Urinary bladder (tissue), 4 donors: ENCODE data around the gene RAB4B. TPM values are rescaled to one million over a fixed set of nuclear protein-coding genes. Genes with fewer than 3 reads are reported as not detected.

Source experiments
- DNase-seq: peaks from one replicate; pipeline ENCODE4 v3.0.0-alpha.2; 2015; ENCODE audit errors: extremely low spot score
- H3K27ac ChIP-seq: one replicate; pipeline ENCODE4 v1.5.1; 2013; ENCODE audit warnings: low read depth, mild to moderate bottlenecking, moderate library complexity
- H3K36me3 ChIP-seq: one replicate; pipeline ENCODE4 v1.6.1; 2013; ENCODE audit warnings: mild to moderate bottlenecking, moderate library complexity; ENCODE audit not compliant: insufficient read depth
- H3K4me1 ChIP-seq: one replicate; pipeline ENCODE4 v1.6.1; 2013; ENCODE audit warnings: mild to moderate bottlenecking, moderate library complexity; ENCODE audit not compliant: insufficient read depth
- H3K4me3 ChIP-seq: one replicate; pipeline ENCODE4 v1.5.1; 2013; ENCODE audit warnings: low read depth, low read length
- WGBS: extraction: QIAGEN DNeasy Blood & Tissue Kit; methylation state at CpG from one replicate; pipeline ENCODE4 v1.1.7; 2013; 5-methylcytosine and 5-hydroxymethylcytosine counted together
- polyA plus RNA-seq: library from polyadenylated mRNA; stranded (reverse); fragments of 200-250 nt; gene quantifications from one replicate; pipeline ENCODE4 v1.2.3, GENCODE V29; 2013
- total RNA-seq: library from RNA; depleted of rRNA; stranded (reverse); fragments of >200 nt; gene quantifications from one replicate; pipeline ENCODE4 v1.2.3, GENCODE V29; 2014
- donor health status: healthy with polysubstance abuse.
- donor health status: healthy.

RAB4B gene
- total and polyA plus RNA-seq, 2 donors = 2.7 to 46.2 TPM

- Histone ChIP-seq H3K4me1 (no peaks in the 10 kb centered on the region), H3K36me3 (peaks cover 5% of the 10 kb centered on the region), H3K27ac (peak overlapping the region; percentile 94), H3K4me3 (peak overlapping the region; percentile 90)
- WGBS = 1% methylated on average over 40 of the region's 40 CpGs
- DNase-seq = no peak
Measured at GRCh38 chr19:40799558-40800338, 21.7 kb downstream of the RAB4B start.

DNA sequence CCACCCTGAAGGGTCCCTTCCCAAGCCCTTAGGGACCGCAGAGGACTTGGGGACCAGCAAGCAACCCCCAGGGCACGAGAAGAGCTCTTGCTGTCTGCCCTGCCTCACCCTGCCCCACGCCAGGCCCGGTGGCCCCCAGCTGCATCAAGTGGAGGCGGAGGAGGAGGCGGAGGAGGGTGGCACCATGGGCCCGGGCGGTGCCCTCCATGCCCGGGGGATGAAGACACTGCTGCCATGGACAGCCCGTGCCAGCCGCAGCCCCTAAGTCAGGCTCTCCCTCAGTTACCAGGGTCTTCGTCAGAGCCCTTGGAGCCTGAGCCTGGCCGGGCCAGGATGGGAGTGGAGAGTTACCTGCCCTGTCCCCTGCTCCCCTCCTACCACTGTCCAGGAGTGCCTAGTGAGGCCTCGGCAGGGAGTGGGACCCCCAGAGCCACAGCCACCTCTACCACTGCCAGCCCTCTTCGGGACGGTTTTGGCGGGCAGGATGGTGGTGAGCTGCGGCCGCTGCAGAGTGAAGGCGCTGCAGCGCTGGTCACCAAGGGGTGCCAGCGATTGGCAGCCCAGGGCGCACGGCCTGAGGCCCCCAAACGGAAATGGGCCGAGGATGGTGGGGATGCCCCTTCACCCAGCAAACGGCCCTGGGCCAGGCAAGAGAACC is 22.4 kb downstream of the RAB4B start:
- no peak for DNase-seq
- 65% methylated on average over 27 of the region's 27 CpGs for WGBS
- Histone ChIP-seq H3K4me3 (peak overlapping the region; percentile 90), H3K27ac (peak overlapping the region; percentile 54), H3K36me3 (peaks cover 5% of the 10 kb centered on the region), H3K4me1 (no peaks in the 10 kb centered on the region)

DNA sequence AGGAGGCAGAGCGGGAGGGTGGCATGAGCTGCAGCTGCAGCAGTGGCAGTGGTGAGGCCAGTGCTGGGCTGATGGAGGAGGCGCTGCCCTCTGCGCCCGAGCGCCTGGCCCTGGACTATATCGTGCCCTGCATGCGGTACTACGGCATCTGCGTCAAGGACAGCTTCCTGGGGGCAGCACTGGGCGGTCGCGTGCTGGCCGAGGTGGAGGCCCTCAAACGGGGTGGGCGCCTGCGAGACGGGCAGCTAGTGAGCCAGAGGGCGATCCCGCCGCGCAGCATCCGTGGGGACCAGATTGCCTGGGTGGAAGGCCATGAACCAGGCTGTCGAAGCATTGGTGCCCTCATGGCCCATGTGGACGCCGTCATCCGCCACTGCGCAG is 22.9 kb downstream of the RAB4B start:
- no peak for DNase-seq
- Histone ChIP-seq H3K36me3 (peaks cover 5% of the 10 kb centered on the region), H3K27ac (no peak overlapping the region), H3K4me3 (no peak overlapping the region), H3K4me1 (no peaks in the 10 kb centered on the region)
- WGBS = 83% methylated on average over 27 of the region's 27 CpGs

GRCh38 chr19:40801426-40802299 is 23.6 kb downstream of the RAB4B start:
- no peak for DNase-seq
- peak overlapping the region; percentile 27 for H3K27ac ChIP-seq

GRCh38 chr19:40802300-40803169 is 24.5 kb downstream of the RAB4B start:
- peak overlapping the region; percentile 40 for H3K27ac ChIP-seq
- H3K36me3 ChIP-seq = peaks cover 5% of the 10 kb centered on the region
- no peak for DNase-seq
- no peak overlapping the region for H3K4me3 ChIP-seq
- H3K4me1 ChIP-seq = no peaks in the 10 kb centered on the region
- WGBS = 13% methylated on average over 11 of the region's 11 CpGs

More at GRCh38 chr19:40801426-40802299, 23.6 kb downstream of the RAB4B start:
- Histone ChIP-seq H3K4me3 (no peak overlapping the region), H3K36me3 (peaks cover 5% of the 10 kb centered on the region), H3K4me1 (no peaks in the 10 kb centered on the region)
- 43% methylated on average over 13 of the region's 13 CpGs for WGBS

- Histone ChIP-seq H3K36me3 (peaks cover 5% of the 10 kb centered on the region), H3K4me3 (no peak overlapping the region), H3K27ac (peak overlapping the region; percentile 40), H3K4me1 (no peaks in the 10 kb centered on the region)
- no peak for DNase-seq
- WGBS = 49% methylated on average over 9 of the region's 9 CpGs
Measured at GRCh38 chr19:40803170-40803856, 25.3 kb downstream of the RAB4B start.

DNA sequence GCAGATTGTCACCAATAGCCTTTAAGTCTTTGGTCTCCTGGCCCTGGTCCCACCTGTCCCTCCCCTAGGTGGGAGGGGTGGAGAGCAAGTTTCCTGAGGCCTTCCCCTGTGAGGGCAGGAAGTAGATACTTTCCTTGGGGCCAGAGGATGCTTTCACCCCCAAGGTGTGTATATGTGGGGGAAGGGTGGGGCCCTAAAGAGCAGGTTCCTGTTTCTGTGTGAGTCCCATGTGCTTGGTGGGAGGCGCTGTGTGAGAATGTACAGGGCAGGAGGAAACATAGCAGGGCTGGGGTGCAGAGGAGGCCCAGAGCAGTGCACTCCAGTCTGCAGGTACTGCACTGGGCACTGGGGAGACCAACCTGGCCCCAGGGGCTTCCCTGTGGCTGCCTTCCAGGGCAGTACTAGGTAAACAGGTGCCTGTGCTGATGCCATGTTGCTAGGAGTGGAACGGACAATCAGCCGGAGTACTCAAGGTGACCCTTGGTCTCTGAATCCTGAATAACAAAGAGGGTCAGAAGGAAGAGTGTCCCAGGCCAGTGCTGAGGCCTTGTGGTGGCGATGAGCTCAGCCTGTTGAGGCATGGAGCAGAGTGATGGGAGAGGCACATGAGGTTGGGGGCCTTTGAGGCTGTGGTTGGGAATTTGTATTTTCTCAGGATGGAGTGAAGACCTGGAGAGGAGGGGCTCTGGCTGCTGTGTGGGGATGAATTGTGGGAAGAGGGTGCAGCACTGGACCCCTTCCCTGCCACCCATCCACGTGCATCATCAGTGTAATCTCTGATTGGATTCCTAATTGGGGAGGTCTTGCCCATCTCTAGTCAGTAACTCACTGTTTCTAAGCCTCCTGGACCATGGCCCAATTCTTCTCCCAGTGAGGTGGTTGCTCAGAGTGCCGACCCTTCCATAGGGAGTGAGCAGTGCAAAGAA is 26.1 kb downstream of the RAB4B start:
- Histone ChIP-seq H3K36me3 (peaks cover 5% of the 10 kb centered on the region), H3K4me3 (no peak overlapping the region), H3K4me1 (no peaks in the 10 kb centered on the region), H3K27ac (peak overlapping the region; percentile 43)
- DNase-seq = no peak
- WGBS = 68% methylated on average over 6 of the region's 6 CpGs

GRCh38 chr19:40804783-40805242 is 26.8 kb downstream of the RAB4B start:
- H3K4me3 ChIP-seq = no peak overlapping the region
- DNase-seq = no peak
- no peaks in the 10 kb centered on the region for H3K4me1 ChIP-seq
- peak overlapping the region; percentile 43 for H3K27ac ChIP-seq
- peaks cover 5% of the 10 kb centered on the region for H3K36me3 ChIP-seq
- 38% methylated on average over 7 of the region's 7 CpGs for WGBS

DNA sequence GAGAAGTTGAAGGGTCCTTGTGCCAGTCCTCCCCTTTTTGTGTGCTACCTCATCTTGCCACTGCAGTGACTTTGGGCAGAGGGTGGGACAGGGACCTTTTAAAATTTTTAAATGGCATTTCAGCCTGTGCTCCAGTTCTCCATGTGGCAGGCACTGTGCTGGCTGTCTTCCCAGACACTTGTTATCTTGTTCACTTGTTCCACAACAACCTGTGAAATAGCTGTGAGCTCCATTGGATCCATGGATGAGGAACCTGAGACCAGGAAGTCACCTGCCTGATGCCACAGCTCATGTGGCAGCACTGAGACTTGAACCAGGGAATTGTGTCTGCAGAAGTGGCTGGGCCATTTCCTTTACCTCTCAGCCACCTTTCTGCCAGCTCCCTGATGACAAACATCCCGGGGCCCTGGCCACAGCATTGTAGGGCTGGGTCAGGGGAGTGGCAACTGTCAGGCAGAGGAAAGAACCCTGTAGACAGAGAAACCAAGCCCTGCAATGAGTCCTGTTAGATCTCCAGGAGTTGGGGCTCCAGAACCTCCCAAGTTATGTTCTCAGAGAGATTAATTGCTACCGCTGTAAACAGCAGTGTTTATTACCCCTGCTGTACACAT is 27.3 kb downstream of the RAB4B start:
- Histone ChIP-seq H3K36me3 (peaks cover 5% of the 10 kb centered on the region), H3K4me1 (no peaks in the 10 kb centered on the region), H3K27ac (no peak overlapping the region), H3K4me3 (no peak overlapping the region)
- no peak for DNase-seq
- 61% methylated on average over 2 of the region's 2 CpGs for WGBS

DNA sequence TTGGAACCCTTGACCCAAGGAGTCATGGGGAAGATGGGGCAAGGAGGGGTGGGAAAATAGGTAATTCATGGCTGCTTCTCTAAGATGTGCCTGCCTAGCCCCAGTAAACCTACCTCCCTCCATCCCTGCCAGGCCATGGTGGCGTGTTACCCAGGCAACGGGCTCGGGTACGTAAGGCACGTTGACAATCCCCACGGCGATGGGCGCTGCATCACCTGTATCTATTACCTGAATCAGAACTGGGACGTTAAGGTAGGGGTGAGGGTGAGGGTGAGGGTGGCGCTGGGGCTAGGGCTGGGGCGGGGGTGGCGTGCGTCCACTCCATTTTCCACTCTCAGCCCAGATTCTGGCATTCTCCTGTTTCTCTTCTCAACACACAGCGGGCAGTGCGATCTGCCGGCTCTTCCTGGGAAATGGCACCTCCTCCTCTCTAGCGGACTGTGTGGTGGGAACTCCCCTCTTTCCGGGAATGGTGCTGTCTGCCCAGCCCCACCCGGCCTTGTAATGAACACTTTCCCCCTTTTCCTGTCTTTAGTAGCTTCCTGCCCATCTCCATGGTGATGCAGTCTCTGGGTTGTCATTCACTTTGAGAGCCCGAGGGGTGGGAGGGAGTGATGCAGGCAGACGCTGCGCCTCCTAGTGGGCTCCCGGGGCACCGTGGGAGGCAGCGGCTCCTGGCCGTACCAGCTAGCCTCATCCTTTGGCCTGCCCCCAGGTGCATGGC is 28.5 kb downstream of the RAB4B start:
- H3K4me3 ChIP-seq = no peak overlapping the region
- H3K27ac ChIP-seq = no peak overlapping the region
- H3K36me3 ChIP-seq = no peaks in the 10 kb centered on the region

More for the DNA sequence above, 28.5 kb downstream of the RAB4B start:
- peak; percentile 87 for DNase-seq
- WGBS = 22% methylated on average over 26 of the region's 26 CpGs
- no peaks in the 10 kb centered on the region for H3K4me1 ChIP-seq
